ENCODE results near the gene POLR3C. TPM values are rescaled to one million over a fixed set of nuclear protein-coding genes. Genes with fewer than 3 reads are reported as not detected.

The POLR3C gene
- total and polyA plus RNA-seq, 2 of the 4 experiments (the other 2 are of a cell fraction) = 47.0 to 94.1 TPM

DNA sequence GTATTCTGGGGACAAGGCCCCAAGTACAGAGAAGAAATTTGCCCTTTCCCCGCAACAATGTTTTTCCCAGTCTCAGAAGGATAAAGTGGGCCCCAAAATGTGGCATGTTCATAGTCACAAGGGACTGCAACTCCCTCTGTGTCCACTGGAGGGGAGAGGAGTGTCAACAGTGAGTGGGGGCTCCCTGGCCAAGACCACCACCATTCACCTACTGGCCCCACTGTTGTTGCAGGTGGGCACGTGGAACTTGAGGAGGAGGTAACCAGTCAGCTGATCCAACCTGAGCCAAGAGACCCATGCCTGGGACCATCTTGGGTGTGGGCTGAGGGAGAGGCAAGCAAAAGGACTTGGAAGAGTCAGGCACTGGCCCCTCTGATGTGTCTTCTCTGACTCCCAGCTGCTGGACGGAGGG lies 22.2 kb downstream of the POLR3C start:
- H3K56ac ChIP-seq (ENCODE audit: extremely low read depth, insufficient read depth, low read length) = peak overlapping the region; percentile 18; the same call in 1 of the 2 replicates
- H4K8ac ChIP-seq (ENCODE audit: low read depth in 2 of 2, low read length in 2 of 2) = peak overlapping the region; percentile 57 to 86; a peak in 3 of 4 replicates
- in situ Hi-C loops (cut with MboI; ENCODE audit: low sequenced_read_pairs) = loop anchor here (5.0 kb wide), 1 partner anchor 166 kb away; no protein-coding TSS in a partner anchor
- peak overlapping the region; percentile 67; the same call in 1 of the 2 replicates for H3K14ac ChIP-seq (replicated peaks; ENCODE audit: low read depth, low read length)
- peak overlapping the region; percentile 89 for H2AK9ac ChIP-seq (replicated peaks; ENCODE audit: low read depth, low read length, poor library complexity)
- H4K20me1 ChIP-seq (ENCODE audit: insufficient read depth, low read length) = no peaks in the 10 kb centered on the region
- H3K27ac ChIP-seq (ENCODE audit: insufficient read depth, low read length) = peak overlapping the region; percentile 25
- peak overlapping the region; percentile 85; the same call in 1 of the 2 replicates for H3K23ac ChIP-seq (ENCODE audit: low read depth, low read length)
- no TSS peak for BruUV-seq (replicated peaks)
- no peaks in the 10 kb centered on the region for H3K27me3 ChIP-seq (ENCODE audit: control insufficient read depth, insufficient read depth, low read length)
- ChIA-PET CTCF (interaction anchor here (0.6 to 2.6 kb wide), 8 partner anchors 11 to 172 kb away, joined by 3 to 13 read pairs (median 6); partner anchors contain the start of genes ITGA10 and PIAS3), POLR2A (ENCODE audit: unreplicated experiment) (no interaction called here)
- peak; percentile 31 for DNase-seq
- peak overlapping the region; percentile 55 for H4K91ac ChIP-seq (ENCODE audit: insufficient read depth, low read depth, low read length)
- H2BK15ac ChIP-seq (ENCODE audit: low read depth, low read length) = no peak overlapping the region
- H3K4me3 ChIP-seq (ENCODE audit: insufficient read depth, low read depth, low read length) = peak overlapping the region; percentile 65; the same call in 1 of the 2 replicates
- H3K9ac ChIP-seq (ENCODE audit: low read depth, low read length) = peak overlapping the region; percentile 86; the same call in 1 of the 2 replicates
- H3K4me2 ChIP-seq (ENCODE audit: low read depth, low read length) = peak overlapping the region; percentile 77
- no peak overlapping the region for H2BK20ac ChIP-seq (ENCODE audit: low read depth, low read length)
- peak overlapping the region; percentile 19; the same call in 1 of the 2 replicates for H4K5ac ChIP-seq (ENCODE audit: low read depth, low read length)
- no peak overlapping the region; the same call in 1 of the 2 replicates for H3K18ac ChIP-seq (ENCODE audit: low read depth, low read length)
- dilution Hi-C loops (cut with HindIII; ENCODE audit: low sequenced_read_pairs, unreplicated experiment) = no loop called here
- peaks cover 16% of the 10 kb centered on the region for H3K4me1 ChIP-seq (ENCODE audit: control insufficient read depth, insufficient read depth, low read length)
- no peaks in the 10 kb centered on the region for H3K9me3 ChIP-seq (ENCODE audit: control insufficient read depth, insufficient read depth, low read length)
- intact Hi-C loops (cut with micrococcal nuclease) = no loop called here
- peak overlapping the region; percentile 1 for H2BK5ac ChIP-seq (ENCODE audit: low read depth, low read length, poor library complexity, severe bottlenecking)
- H2AK5ac ChIP-seq (ENCODE audit: low read depth, low read length) = peak overlapping the region; percentile 80
- H3K79me1 ChIP-seq (ENCODE audit: low read depth in 1 of 2, low read length in 2 of 2) = peaks cover 0 to 4% of the 10 kb centered on the region in 2 experiments; a peak in 1 of 4 replicates
- no CpG with 5 or more reads among the region's 3 CpGs for WGBS, 2 experiments (ENCODE audit: extremely low coverage in 2 of 2, insufficient read length in 1 of 2)
- H3K4ac ChIP-seq (ENCODE audit: low read depth, low read length) = peak overlapping the region; percentile 82
- ATAC-seq (ENCODE audit: low read depth) = peak; percentile 47
- TF ChIP-seq MAFK (IDR thresholded peaks at IDR 0.05; ENCODE audit: low read depth, low read length) (no peak), SMC3 (IDR thresholded peaks at IDR 0.05; ENCODE audit: low read depth, low read length) (peak; percentile 31; the same call in 1 of the 2 replicates), RAD21 (IDR thresholded peaks at IDR 0.05; ENCODE audit: low read length) (peak; percentile 51)
- TF ChIP-seq, protein P1, sequence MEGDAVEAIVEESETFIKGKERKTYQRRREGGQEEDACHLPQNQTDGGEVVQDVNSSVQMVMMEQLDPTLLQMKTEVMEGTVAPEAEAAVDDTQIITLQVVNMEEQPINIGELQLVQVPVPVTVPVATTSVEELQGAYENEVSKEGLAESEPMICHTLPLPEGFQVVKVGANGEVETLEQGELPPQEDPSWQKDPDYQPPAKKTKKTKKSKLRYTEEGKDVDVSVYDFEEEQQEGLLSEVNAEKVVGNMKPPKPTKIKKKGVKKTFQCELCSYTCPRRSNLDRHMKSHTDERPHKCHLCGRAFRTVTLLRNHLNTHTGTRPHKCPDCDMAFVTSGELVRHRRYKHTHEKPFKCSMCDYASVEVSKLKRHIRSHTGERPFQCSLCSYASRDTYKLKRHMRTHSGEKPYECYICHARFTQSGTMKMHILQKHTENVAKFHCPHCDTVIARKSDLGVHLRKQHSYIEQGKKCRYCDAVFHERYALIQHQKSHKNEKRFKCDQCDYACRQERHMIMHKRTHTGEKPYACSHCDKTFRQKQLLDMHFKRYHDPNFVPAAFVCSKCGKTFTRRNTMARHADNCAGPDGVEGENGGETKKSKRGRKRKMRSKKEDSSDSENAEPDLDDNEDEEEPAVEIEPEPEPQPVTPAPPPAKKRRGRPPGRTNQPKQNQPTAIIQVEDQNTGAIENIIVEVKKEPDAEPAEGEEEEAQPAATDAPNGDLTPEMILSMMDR (conservative IDR thresholded peaks at IDR 0.05; ENCODE audit: low read depth, low read length) = peak; percentile 60
- H3K36me3 ChIP-seq (ENCODE audit: control insufficient read depth, insufficient read depth, low read length) = peaks cover 41% of the 10 kb centered on the region
- peaks cover 21% of the 10 kb centered on the region; the same call in 1 of the 2 replicates for H3K9me1 ChIP-seq (ENCODE audit: insufficient read depth, low read length)
- peak overlapping the region; percentile 36; the same call in 1 of the 2 replicates for H2BK120ac ChIP-seq (ENCODE audit: low read depth, low read length)
- H2AFZ ChIP-seq (replicated peaks; ENCODE audit: low read length, poor library complexity) = peak overlapping the region; percentile 94
